Measurements from ENCODE around the gene PTH2R.
"Not testable (repeated sequence)": the region's sequence is repeated elsewhere in the genome, so short reads cannot be mapped to it uniquely, and the experiment has no call there.

DNA sequence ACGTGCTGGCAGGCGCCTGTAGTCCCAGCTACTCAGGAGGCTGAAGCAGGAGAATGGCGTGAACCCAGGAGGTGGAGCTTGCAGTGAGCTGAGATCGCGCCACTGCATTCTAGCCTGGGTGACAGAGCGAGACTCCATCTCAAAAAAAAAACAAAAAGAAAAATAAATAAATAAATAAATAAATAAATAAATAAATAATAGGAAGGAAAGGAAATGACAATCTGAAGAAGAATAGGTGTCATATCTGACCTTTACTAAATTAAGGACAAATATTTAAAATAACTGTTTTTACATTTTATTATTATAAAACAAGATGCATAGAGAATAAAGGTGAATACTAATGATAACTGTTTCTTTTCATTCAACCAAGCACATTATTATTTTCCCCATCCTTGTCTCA, 40.9 kb downstream of the PTH2R start:
- TF ChIP-seq, protein P1, sequence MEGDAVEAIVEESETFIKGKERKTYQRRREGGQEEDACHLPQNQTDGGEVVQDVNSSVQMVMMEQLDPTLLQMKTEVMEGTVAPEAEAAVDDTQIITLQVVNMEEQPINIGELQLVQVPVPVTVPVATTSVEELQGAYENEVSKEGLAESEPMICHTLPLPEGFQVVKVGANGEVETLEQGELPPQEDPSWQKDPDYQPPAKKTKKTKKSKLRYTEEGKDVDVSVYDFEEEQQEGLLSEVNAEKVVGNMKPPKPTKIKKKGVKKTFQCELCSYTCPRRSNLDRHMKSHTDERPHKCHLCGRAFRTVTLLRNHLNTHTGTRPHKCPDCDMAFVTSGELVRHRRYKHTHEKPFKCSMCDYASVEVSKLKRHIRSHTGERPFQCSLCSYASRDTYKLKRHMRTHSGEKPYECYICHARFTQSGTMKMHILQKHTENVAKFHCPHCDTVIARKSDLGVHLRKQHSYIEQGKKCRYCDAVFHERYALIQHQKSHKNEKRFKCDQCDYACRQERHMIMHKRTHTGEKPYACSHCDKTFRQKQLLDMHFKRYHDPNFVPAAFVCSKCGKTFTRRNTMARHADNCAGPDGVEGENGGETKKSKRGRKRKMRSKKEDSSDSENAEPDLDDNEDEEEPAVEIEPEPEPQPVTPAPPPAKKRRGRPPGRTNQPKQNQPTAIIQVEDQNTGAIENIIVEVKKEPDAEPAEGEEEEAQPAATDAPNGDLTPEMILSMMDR (IDR thresholded peaks at IDR 0.05; ENCODE audit: insufficient read depth, low read length) = not testable (repeated sequence)
- TF ChIP-seq POLR2AphosphoS5 (IDR thresholded peaks at IDR 0.05; ENCODE audit: low read depth); GABPA (IDR thresholded peaks at IDR 0.05; ENCODE audit: low read depth); SPI1 (IDR thresholded peaks at IDR 0.05; ENCODE audit: borderline replicate concordance, low read depth): not testable (repeated sequence)
- TF ChIP-seq, protein P2, sequence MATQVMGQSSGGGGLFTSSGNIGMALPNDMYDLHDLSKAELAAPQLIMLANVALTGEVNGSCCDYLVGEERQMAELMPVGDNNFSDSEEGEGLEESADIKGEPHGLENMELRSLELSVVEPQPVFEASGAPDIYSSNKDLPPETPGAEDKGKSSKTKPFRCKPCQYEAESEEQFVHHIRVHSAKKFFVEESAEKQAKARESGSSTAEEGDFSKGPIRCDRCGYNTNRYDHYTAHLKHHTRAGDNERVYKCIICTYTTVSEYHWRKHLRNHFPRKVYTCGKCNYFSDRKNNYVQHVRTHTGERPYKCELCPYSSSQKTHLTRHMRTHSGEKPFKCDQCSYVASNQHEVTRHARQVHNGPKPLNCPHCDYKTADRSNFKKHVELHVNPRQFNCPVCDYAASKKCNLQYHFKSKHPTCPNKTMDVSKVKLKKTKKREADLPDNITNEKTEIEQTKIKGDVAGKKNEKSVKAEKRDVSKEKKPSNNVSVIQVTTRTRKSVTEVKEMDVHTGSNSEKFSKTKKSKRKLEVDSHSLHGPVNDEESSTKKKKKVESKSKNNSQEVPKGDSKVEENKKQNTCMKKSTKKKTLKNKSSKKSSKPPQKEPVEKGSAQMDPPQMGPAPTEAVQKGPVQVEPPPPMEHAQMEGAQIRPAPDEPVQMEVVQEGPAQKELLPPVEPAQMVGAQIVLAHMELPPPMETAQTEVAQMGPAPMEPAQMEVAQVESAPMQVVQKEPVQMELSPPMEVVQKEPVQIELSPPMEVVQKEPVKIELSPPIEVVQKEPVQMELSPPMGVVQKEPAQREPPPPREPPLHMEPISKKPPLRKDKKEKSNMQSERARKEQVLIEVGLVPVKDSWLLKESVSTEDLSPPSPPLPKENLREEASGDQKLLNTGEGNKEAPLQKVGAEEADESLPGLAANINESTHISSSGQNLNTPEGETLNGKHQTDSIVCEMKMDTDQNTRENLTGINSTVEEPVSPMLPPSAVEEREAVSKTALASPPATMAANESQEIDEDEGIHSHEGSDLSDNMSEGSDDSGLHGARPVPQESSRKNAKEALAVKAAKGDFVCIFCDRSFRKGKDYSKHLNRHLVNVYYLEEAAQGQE (IDR thresholded peaks at IDR 0.05; ENCODE audit: insufficient replicate concordance, low read depth) = not testable (repeated sequence)
